RWPE2 (cell line): ENCODE measurements around the gene FAM217B.

Experiments used
- ATAC-seq: fragments of 200-7000 bp; cut with Tn5 transposase; 3 replicates; pipeline ENCODE4 v1.9.1; 2021; ENCODE audit warnings: low read depth
- DNase-seq: peaks from one replicate; pipeline ENCODE4 v3.0.0-alpha.2; 2020; ENCODE audit warnings: low spot score
- H3K27ac ChIP-seq: fragments of 450-650 bp; 2 replicates; pipeline ENCODE4 v1.5.1; 2017; ENCODE audit warnings: mild to moderate bottlenecking; ENCODE audit not compliant: poor library complexity, severe bottlenecking
- H3K27me3 ChIP-seq: fragments of 250-450 bp; sonication (Bioruptor Pico); 2 replicates; pipeline ENCODE4 v1.5.1; 2021; ENCODE audit warnings: mild to moderate bottlenecking, moderate library complexity; ENCODE audit not compliant: insufficient read depth, poor library complexity, severe bottlenecking
- H3K36me3 ChIP-seq: fragments of 250-450 bp; sonication (Bioruptor Pico); 2 replicates; pipeline ENCODE4 v1.5.1; 2020; ENCODE audit warnings: low read depth, mild to moderate bottlenecking, moderate library complexity
- H3K4me1 ChIP-seq: fragments of 250-450 bp; sonication (Bioruptor Pico); 2 replicates; pipeline ENCODE4 v1.5.1; 2021; ENCODE audit warnings: mild to moderate bottlenecking, moderate library complexity; ENCODE audit not compliant: insufficient read depth, poor library complexity, severe bottlenecking
- H3K4me3 ChIP-seq: fragments of 250-450 bp; sonication (Bioruptor Pico); 2 replicates; pipeline ENCODE4 v1.5.1; 2021; ENCODE audit warnings: mild to moderate bottlenecking, moderate library complexity; ENCODE audit not compliant: severe bottlenecking
- H3K9me3 ChIP-seq: fragments of 250-450 bp; sonication (Bioruptor Pico); 2 replicates; pipeline ENCODE4 v1.5.1; 2021; ENCODE audit warnings: mild to moderate bottlenecking, moderate library complexity; ENCODE audit not compliant: severe bottlenecking
- CTCF ChIP-seq: fragments of 450-650 bp; IDR thresholded peaks from one replicate; pipeline ENCODE4 v1.5.1; 2017; ENCODE audit warnings: mild to moderate bottlenecking, moderate library complexity; ENCODE audit not compliant: poor library complexity, severe bottlenecking

FAM217B gene

DNA sequence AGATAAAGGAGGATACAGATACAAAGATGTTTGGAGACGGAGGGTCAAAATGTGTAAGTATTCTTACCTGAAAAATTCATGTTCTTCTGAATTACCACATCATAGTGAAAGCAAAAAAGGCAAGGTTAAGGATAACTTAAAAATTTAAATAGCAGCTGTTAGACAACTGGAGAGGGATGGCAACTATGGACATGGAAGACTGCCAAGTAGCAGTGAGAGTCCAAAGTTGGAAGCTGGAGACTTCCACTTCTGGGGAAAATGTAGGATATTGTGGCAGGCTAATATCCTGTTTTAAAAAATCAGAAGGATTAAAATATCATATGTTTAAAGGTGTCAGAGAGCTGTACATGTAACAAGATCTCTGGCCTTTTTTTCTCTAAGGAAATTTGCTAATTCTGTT is 36.6 kb upstream of the FAM217B start:
- Histone ChIP-seq H3K9me3 (no peaks in the 10 kb centered on the region), H3K4me3 (no peak overlapping the region), H3K36me3 (peaks cover 5% of the 10 kb centered on the region; the same call in 1 of the 2 replicates), H3K4me1 (no peaks in the 10 kb centered on the region), H3K27ac (no peak overlapping the region), H3K27me3 (no peaks in the 10 kb centered on the region)
- DNase-seq (no peak), ATAC-seq (no peak)
- no peak for TF ChIP-seq CTCF

GRCh38 chr20:59908855-59909254 is 31.3 kb upstream of the FAM217B start:
- no peak for ATAC-seq
- Histone ChIP-seq H3K27ac (no peak overlapping the region), H3K4me1 (no peaks in the 10 kb centered on the region), H3K4me3 (no peak overlapping the region), H3K36me3 (peaks cover 11% of the 10 kb centered on the region), H3K9me3 (no peaks in the 10 kb centered on the region), H3K27me3 (no peaks in the 10 kb centered on the region)
- no peak for TF ChIP-seq CTCF
- no peak for DNase-seq

DNA sequence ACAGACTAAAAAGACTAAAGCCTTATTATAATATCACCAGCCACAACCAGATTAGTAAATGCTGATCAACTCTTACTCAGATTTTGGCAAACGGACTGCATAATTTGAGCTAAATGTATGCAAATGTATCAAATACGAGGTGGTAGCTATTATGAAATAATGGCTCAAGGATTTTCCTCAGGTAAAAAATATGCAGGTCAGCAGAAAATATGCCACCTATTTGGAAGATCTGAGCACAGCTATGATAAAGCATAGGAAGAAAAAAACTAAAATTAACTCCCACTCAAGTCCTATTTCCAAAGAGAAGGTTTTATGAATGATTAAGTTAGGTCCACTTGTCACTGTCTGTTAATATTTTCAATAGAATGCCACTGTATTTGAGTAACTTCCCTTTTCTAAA is 29.1 kb upstream of the FAM217B start:
- no peak for ATAC-seq
- Histone ChIP-seq H3K4me1 (no peaks in the 10 kb centered on the region), H3K27me3 (no peaks in the 10 kb centered on the region), H3K36me3 (peaks cover 26% of the 10 kb centered on the region), H3K9me3 (no peaks in the 10 kb centered on the region), H3K4me3 (no peak overlapping the region), H3K27ac (no peak overlapping the region)
- DNase-seq: no peak
- no peak for TF ChIP-seq CTCF

GRCh38 chr20:59912609-59913008 is 27.6 kb upstream of the FAM217B start:
- Histone ChIP-seq H3K9me3 (no peaks in the 10 kb centered on the region), H3K27ac (no peak overlapping the region), H3K36me3 (peaks cover 26% of the 10 kb centered on the region), H3K4me1 (no peaks in the 10 kb centered on the region), H3K27me3 (no peaks in the 10 kb centered on the region), H3K4me3 (no peak overlapping the region)
- no peak for TF ChIP-seq CTCF
- ATAC-seq (no peak), DNase-seq (no peak)

GRCh38 chr20:59920944-59921343 is 19.2 kb upstream of the FAM217B start:
- no peak for ATAC-seq
- no peak overlapping the region for H3K4me3 ChIP-seq
- peaks cover 5% of the 10 kb centered on the region for H3K4me1 ChIP-seq
- no peaks in the 10 kb centered on the region for H3K27me3 ChIP-seq
- no peak overlapping the region for H3K27ac ChIP-seq
- no peak for TF ChIP-seq CTCF
- no peaks in the 10 kb centered on the region for H3K9me3 ChIP-seq
- H3K36me3 ChIP-seq: peaks cover 16% of the 10 kb centered on the region
- no peak for DNase-seq
